ENCODE data around the gene ENO4. TPM values are rescaled to one million over a fixed set of nuclear protein-coding genes. Genes with fewer than 3 reads are reported as not detected.

The ENO4 gene
- total RNA-seq, 1 experiment from 2014 or later: 0.22 TPM

GRCh38 chr10:116833986-116834985 is 15.0 kb upstream of the ENO4 start:
- Histone ChIP-seq H3K4me1 (ENCODE audit: control insufficient read depth in 1 of 2, insufficient read depth in 2 of 2, low read length in 2 of 2) (no peaks in the 10 kb centered on the region), H3K9me3 (ENCODE audit: control insufficient read depth in 1 of 2, insufficient read depth in 1 of 2, low read depth in 1 of 2, low read length in 2 of 2) (no peaks in the 10 kb centered on the region), H3K36me3 (ENCODE audit: control insufficient read depth in 1 of 2, insufficient read depth in 2 of 2, low read length in 2 of 2) (0 out of 4 replicates have a peak, but pooled peaks cover 0 to 4% of the 10 kb centered on the region in 2 experiments), H3K27ac (ENCODE audit: low read depth, low read length) (no peak overlapping the region), H3K9me2 (ENCODE audit: insufficient read depth) (no peaks in the 10 kb centered on the region), H2AFZ (ENCODE audit: low read depth, low read length, poor library complexity, severe bottlenecking) (no peak overlapping the region), H4K20me1 (ENCODE audit: insufficient read depth) (no peaks in the 10 kb centered on the region), H3K27me3 (ENCODE audit: insufficient read depth, low read length) (no peaks in the 10 kb centered on the region), H3K9ac (ENCODE audit: low read length) (no peak overlapping the region), H3K79me2 (ENCODE audit: insufficient read depth, low read length) (no peaks in the 10 kb centered on the region), H3K4me3 (replicated peaks in 1 of 2; ENCODE audit: low read depth in 1 of 2, low read length in 2 of 2) (no peak overlapping the region), H3K4me2 (ENCODE audit: low read length) (no peak overlapping the region)
- no TSS peak for BruUV-seq (replicated peaks)
- no peak for TF ChIP-seq REST (IDR thresholded peaks at IDR 0.05; ENCODE audit: low read depth)
- no peak for TF ChIP-seq MAX (IDR thresholded peaks at IDR 0.05)
- TF ChIP-seq EZH2phosphoT487 (IDR thresholded peaks at IDR 0.05; ENCODE audit: borderline replicate concordance): no peak
- no peak for TF ChIP-seq SIN3A (IDR thresholded peaks at IDR 0.05; ENCODE audit: low read depth)
- TF ChIP-seq TCF7L2 (IDR thresholded peaks at IDR 0.05; ENCODE audit: borderline replicate concordance, extremely low read depth, insufficient read depth, insufficient read length): no peak
- no peak for TF ChIP-seq ELF1 (IDR thresholded peaks at IDR 0.05; ENCODE audit: borderline replicate concordance, low read depth)
- TF ChIP-seq ZNF274 (IDR thresholded peaks at IDR 0.05; ENCODE audit: low read depth, low read length): no peak
- TF ChIP-seq EZH2 (IDR thresholded peaks at IDR 0.05): no peak
- TF ChIP-seq EGR1 (IDR thresholded peaks at IDR 0.05; ENCODE audit: low read depth): no peak
- TF ChIP-seq CEBPB (IDR thresholded peaks at IDR 0.05; ENCODE audit: low read depth): no peak
- TF ChIP-seq ATF3 (IDR thresholded peaks at IDR 0.05): no peak
- no peak for TF ChIP-seq ZBTB33 (IDR thresholded peaks at IDR 0.05; ENCODE audit: extremely low read depth, insufficient replicate concordance, low read length)
- TF ChIP-seq RAD21 (IDR thresholded peaks at IDR 0.05; ENCODE audit: low read depth): no peak
- no peak for TF ChIP-seq YY1 (IDR thresholded peaks at IDR 0.05; ENCODE audit: extremely low read depth, insufficient replicate concordance, low read depth, low read length)
- no peak for TF ChIP-seq POLR2AphosphoS5 (IDR thresholded peaks at IDR 0.05; ENCODE audit: low read depth, low read length)
- DNase-seq (ENCODE audit: low read depth, low spot score): no peak
- no peak for ATAC-seq
- POLR2A ChIA-PET: no interaction called here
- RAD21 ChIA-PET (ENCODE audit: low non-redundant PET in 1 of 2, low total read pairs in 2 of 2, uncharacterized antibody in 2 of 2, unreplicated experiment in 2 of 2): no interaction called here
- CTCF ChIA-PET: no interaction called here
- intact Hi-C loops (cut with micrococcal nuclease): no loop called here

All from HCT116 (cell line).